K562 (cell line): ENCODE measurements around the gene ARIH1.

Source experiments
- JUND ChIP-seq, 2 experiments: IDR thresholded peaks; 2 replicates in 1 of 2; 3 replicates in 1 of 2; pipeline ENCODE4 v1.6.1; 2011; ENCODE audit warnings: borderline replicate concordance in 2 of 2, low read depth in 2 of 2, low read length in 2 of 2, improper control_type of control experiment in 1 of 2, missing biosample characterization in 1 of 2, missing genetic modification characterization in 1 of 2, missing genetic modification reagents in 1 of 2
- ZNF699 ChIP-seq: fragments of 250-450 bp; sonication (Bioruptor Pico); IDR thresholded peaks from 2 replicates; pipeline ENCODE4 v1.8.0; 2021; ENCODE audit warnings: mild to moderate bottlenecking, moderate library complexity; ENCODE audit not compliant: insufficient replicate concordance

- TF ChIP-seq JUND (IDR thresholded peaks at IDR 0.05; ENCODE audit: borderline replicate concordance, low read depth, low read length), result no peak
- TF ChIP-seq JUND (tag; IDR thresholded peaks at IDR 0.05; ENCODE audit: borderline replicate concordance, low read depth, low read length), result no peak
- TF ChIP-seq ZNF699, result no peak
Measured at GRCh38 chr15:72472992-72473610, 1.0 kb upstream of the ARIH1 start.
